Kidney epithelial cell (primary cell): ENCODE results near the gene JMJD8. TPM values are rescaled to one million over a fixed set of nuclear protein-coding genes. Genes with fewer than 3 reads are reported as not detected.

ENCODE experiments used
- DNase-seq: peaks from one replicate; pipeline ENCODE4 v3.0.0-alpha.2; 2010; ENCODE audit warnings: low read depth
- H3K27me3 ChIP-seq: 2 replicates; pipeline ENCODE4 v1.6.0; 2011; ENCODE audit warnings: low read length; ENCODE audit not compliant: control insufficient read depth, insufficient read depth
- H3K36me3 ChIP-seq: 2 replicates; pipeline ENCODE4 v1.5.1; 2011; ENCODE audit warnings: low read length; ENCODE audit not compliant: control insufficient read depth, insufficient read depth
- H3K4me3 ChIP-seq: 2 replicates; pipeline ENCODE4 v1.5.1; 2011; ENCODE audit warnings: low read depth, mild to moderate bottlenecking, control low read depth, low read length
- CTCF ChIP-seq: IDR thresholded peaks from 2 replicates; pipeline ENCODE4 v1.5.1; 2011; ENCODE audit warnings: mild to moderate bottlenecking, moderate library complexity, low read length, control low read depth, inconsistent platforms; ENCODE audit not compliant: insufficient read depth, poor library complexity, severe bottlenecking
- total RNA-seq: library from RNA; depleted of rRNA; stranded (reverse); fragments of >200 nt; gene quantifications from 2 replicates; pipeline ENCODE4 v1.2.3, GENCODE V29; 2015

Gene JMJD8
- total RNA-seq, 1 donor from 2014 or later: 59.4 TPM

GRCh38 chr16:726188-726437 is 42.0 kb upstream of the JMJD8 start:
- TF ChIP-seq CTCF: no peak
- Histone ChIP-seq H3K36me3 (no peaks in the 10 kb centered on the region), H3K27me3 (no peaks in the 10 kb centered on the region), H3K4me3 (no peak overlapping the region)
- DNase-seq: no peak

DNA sequence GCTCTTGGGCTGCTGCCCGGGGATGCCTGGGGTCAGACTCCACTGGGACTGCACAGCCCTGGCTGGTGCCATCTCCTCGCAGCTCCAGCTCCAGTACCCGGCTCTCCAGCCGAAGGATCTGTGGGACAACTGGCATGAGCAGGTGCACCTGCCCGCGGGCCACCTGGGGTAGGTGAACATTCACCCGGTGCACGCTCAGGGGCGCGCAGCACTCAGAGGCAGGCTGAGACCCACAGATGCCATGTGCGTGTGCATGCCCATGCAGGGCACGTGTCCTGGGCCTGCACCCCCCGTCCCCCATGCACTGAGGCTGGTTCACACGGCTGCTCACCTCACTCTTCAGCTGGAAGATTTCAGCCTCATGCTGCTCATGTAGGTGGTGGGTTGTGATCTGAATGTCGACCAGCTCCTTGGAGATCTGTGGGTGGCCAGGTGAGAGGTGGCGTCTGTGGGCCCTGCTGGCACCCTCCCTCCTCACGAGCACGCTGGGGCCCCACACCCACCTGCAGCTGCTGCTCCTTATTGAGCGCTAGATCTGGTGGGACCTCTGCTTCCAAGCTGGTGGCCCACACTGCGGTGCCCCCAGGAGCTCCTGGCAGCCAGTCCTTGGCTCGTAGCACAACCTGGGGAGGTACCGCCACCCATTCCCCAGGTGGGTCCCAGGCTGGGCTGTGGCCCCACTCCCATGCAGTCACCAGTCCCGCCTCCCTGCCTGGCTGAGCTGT is 41.5 kb upstream of the JMJD8 start:
- no peaks in the 10 kb centered on the region for H3K36me3 ChIP-seq
- TF ChIP-seq CTCF: no peak
- H3K27me3 ChIP-seq: no peaks in the 10 kb centered on the region
- no peak for DNase-seq
- H3K4me3 ChIP-seq: no peak overlapping the region

DNA sequence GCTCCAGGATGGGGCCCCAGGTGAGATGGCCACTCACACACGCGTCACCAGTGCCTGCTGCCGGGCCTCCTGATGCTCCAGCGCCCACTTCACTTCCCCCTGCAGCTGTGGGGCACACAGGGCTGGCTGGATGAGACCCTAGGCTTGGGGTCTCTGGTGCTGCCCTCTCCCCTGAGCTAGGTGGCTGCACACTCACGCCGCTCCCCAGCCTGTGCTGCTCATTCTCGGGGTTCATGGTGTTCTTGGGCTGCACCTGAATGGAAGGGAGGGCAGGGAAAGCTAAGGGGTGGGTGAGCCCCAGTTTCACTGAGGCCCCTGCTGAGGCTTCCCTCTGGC is 40.9 kb upstream of the JMJD8 start:
- no peak for TF ChIP-seq CTCF
- Histone ChIP-seq H3K27me3 (no peaks in the 10 kb centered on the region), H3K4me3 (no peak overlapping the region), H3K36me3 (no peaks in the 10 kb centered on the region)
- no peak for DNase-seq

GRCh38 chr16:724188-725040 is 40.3 kb upstream of the JMJD8 start:
- no peak overlapping the region for H3K4me3 ChIP-seq
- no peak for DNase-seq
- TF ChIP-seq CTCF: no peak
- no peaks in the 10 kb centered on the region for H3K27me3 ChIP-seq
- H3K36me3 ChIP-seq: no peaks in the 10 kb centered on the region

DNA sequence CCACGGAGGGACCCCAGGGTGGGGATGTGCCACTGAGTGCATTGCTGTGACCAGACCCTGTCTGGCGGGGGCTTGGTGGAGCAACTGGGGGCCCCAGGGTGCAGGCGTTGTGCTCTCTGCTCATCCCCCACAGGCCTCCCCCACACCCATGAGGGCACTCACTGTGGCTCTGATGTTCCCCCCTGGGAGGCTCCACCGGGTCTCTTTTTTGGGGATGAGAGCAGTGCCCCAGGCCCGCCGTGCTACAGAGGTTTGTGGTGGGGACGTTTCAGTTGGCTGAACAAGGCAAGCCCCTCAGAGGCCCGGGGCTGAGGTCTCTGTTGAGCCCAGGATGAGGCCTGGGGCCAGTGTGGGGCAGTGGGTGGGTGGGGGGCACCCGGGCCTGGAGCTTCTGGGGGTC is 39.6 kb upstream of the JMJD8 start:
- TF ChIP-seq CTCF: no peak
- Histone ChIP-seq H3K27me3 (no peaks in the 10 kb centered on the region), H3K4me3 (no peak overlapping the region), H3K36me3 (no peaks in the 10 kb centered on the region)
- DNase-seq: no peak
